PC-3 (cell line): ENCODE results near the gene PPIF. TPM values are rescaled to one million over a fixed set of nuclear protein-coding genes. Genes with fewer than 3 reads are reported as not detected.

ENCODE experiments used
- ATAC-seq: fragments of 200-7000 bp; cut with Tn5 transposase; 2 replicates; pipeline ENCODE4 v1.9.1; 2020; ENCODE audit warnings: mild to moderate bottlenecking, moderate library complexity
- BruUV-seq: library from RNA; stranded (reverse); fragments of 400-500 nt; replicated peaks from 2 replicates; lab custom pipeline; 2021; lab: Mats Ljungman, UMichigan
- CTCF ChIA-PET: fragments of 300-600 bp; sonication (Branson Sonifier 250); formaldehyde crosslinking; loops from one replicate; lab custom pipeline; 2022; ENCODE audit warnings: antibody characterized with exemption; lab: Charles Lee
- POLR2A ChIA-PET: fragments of 300-600 bp; sonication (Branson Sonifier 250); formaldehyde crosslinking; loops from one replicate; lab custom pipeline; 2022; ENCODE audit warnings: antibody characterized with exemption; ENCODE audit not compliant: unreplicated experiment; lab: Charles Lee
- DNase-seq: peaks from one replicate; pipeline ENCODE4 v3.0.0-alpha.2; 2015
- H2AFZ ChIP-seq: fragments of 300-600 bp; sonication (generic); 2 replicates; pipeline ENCODE4 v1.6.0; 2016; ENCODE audit warnings: antibody characterized with exemption, low read length
- H3F3A ChIP-seq: fragments of 300-600 bp; sonication (generic); one replicate; pipeline ENCODE4 v1.6.0; 2017; ENCODE audit warnings: antibody characterized with exemption, low read length, control low read depth, mild to moderate bottlenecking; ENCODE audit not compliant: unreplicated experiment
- H3K27ac ChIP-seq: fragments of 300-600 bp; sonication (generic); 2 replicates; pipeline ENCODE4 v1.5.1; 2016; ENCODE audit warnings: mild to moderate bottlenecking, low read length
- H3K27me3 ChIP-seq: fragments of 300-600 bp; sonication (generic); 2 replicates; pipeline ENCODE4 v1.6.1; 2016; ENCODE audit warnings: low read length, mixed read lengths
- H3K36me3 ChIP-seq: fragments of 300-600 bp; sonication (generic); 2 replicates; pipeline ENCODE4 v1.6.1; 2016; ENCODE audit warnings: low read depth, mixed run types, low read length, mixed read lengths
- H3K4me1 ChIP-seq: fragments of 300-600 bp; sonication (generic); 2 replicates; pipeline ENCODE4 v1.5.1; 2016; ENCODE audit warnings: low read length; ENCODE audit not compliant: insufficient read depth
- H3K4me2 ChIP-seq: fragments of 300-600 bp; sonication (generic); 2 replicates; pipeline ENCODE4 v1.6.0; 2016; ENCODE audit warnings: low read length
- H3K4me3 ChIP-seq: fragments of 300-600 bp; sonication (generic); 2 replicates; pipeline ENCODE4 v1.5.1; 2016; ENCODE audit warnings: mild to moderate bottlenecking, low read length, mixed read lengths
- H3K79me2 ChIP-seq: fragments of 300-600 bp; sonication (generic); 2 replicates; pipeline ENCODE4 v1.6.1; 2017; ENCODE audit warnings: low read length, mixed read lengths
- H3K9ac ChIP-seq: fragments of 300-600 bp; sonication (generic); 2 replicates; pipeline ENCODE4 v1.6.0; 2016; ENCODE audit warnings: mild to moderate bottlenecking, low read length
- H3K9me2 ChIP-seq: fragments of 300-600 bp; sonication (generic); replicated peaks from 2 replicates; pipeline ENCODE4 v1.6.1; 2016; ENCODE audit warnings: mixed run types, low read length, mixed read lengths
- H3K9me3 ChIP-seq: fragments of 300-600 bp; sonication (generic); 2 replicates; pipeline ENCODE4 v1.6.1; 2016; ENCODE audit warnings: low read length, mixed read lengths
- H4K20me1 ChIP-seq: fragments of 300-600 bp; sonication (generic); 2 replicates; pipeline ENCODE4 v1.6.1; 2016; ENCODE audit warnings: low read length, mixed read lengths
- CTCF ChIP-seq: fragments of 300-600 bp; sonication (generic); conservative IDR thresholded peaks from 2 replicates; pipeline ENCODE4 v1.5.1; 2017; ENCODE audit warnings: antibody characterized with exemption, low read depth, mild to moderate bottlenecking, low read length
- EZH2 ChIP-seq: fragments of 300-600 bp; sonication (generic); IDR thresholded peaks from one replicate; pipeline ENCODE4 v1.6.1; 2017; ENCODE audit warnings: antibody characterized with exemption, mild to moderate bottlenecking, low read length; ENCODE audit not compliant: unreplicated experiment
- EZH2phosphoT487 ChIP-seq: fragments of 300-600 bp; sonication (generic); IDR thresholded peaks from 2 replicates; pipeline ENCODE4 v1.6.1; 2018; ENCODE audit warnings: mild to moderate bottlenecking, antibody characterized with exemption, low read length, borderline replicate concordance
- intact Hi-C: fragments of 100-400 bp; cut with micrococcal nuclease; formaldehyde crosslinking; loops from 2 replicates; pipeline ENCODE4 v1.9.0; 2023
- total RNA-seq: library from RNA; depleted of rRNA; stranded (reverse); fragments of >200 nt; gene quantifications from 2 replicates; pipeline ENCODE4 v1.2.3, GENCODE V29; 2014

PPIF gene
- total RNA-seq, 1 experiment from 2014 or later: 381 TPM

- Histone ChIP-seq H3K9ac (peak overlapping the region; percentile 87), H2AFZ (peak overlapping the region; percentile 46), H3K4me2 (peak overlapping the region; percentile 82), H4K20me1 (peaks cover 36% of the 10 kb centered on the region), H3K27ac (no peak overlapping the region), H3F3A (no peaks in the 10 kb centered on the region), H3K36me3 (peaks cover 34% of the 10 kb centered on the region), H3K27me3 (no peaks in the 10 kb centered on the region), H3K4me3 (peak overlapping the region; percentile 69; the same call in 1 of the 2 replicates), H3K79me2 (peaks cover 41% of the 10 kb centered on the region), H3K9me2 (no peaks in the 10 kb centered on the region), H3K4me1 (peaks cover 37% of the 10 kb centered on the region), H3K9me3 (no peaks in the 10 kb centered on the region)
- DNase-seq (no peak), ATAC-seq (peak; percentile 2)
- POLR2A ChIA-PET: no interaction called here
- TF ChIP-seq EZH2 (no peak), EZH2phosphoT487 (no peak), CTCF (no peak)
- intact Hi-C loops: loop anchor here (1.0 to 2.0 kb wide), 6 partner anchors 13 to 156 kb away; no protein-coding TSS in a partner anchor
- TSS peak; percentile 52 for BruUV-seq
- CTCF ChIA-PET: interaction anchor here (0.6 to 1.9 kb wide), 3 partner anchors 11 to 815 kb away, joined by 3 to 15 read pairs (median 3); no protein-coding TSS in a partner anchor
These were observed 662 bp upstream of the PPIF start for GRCh38 chr10:79346388-79347225.

GRCh38 chr10:79347894-79348639 is 798 bp downstream of the PPIF start:
- intact Hi-C loops: loop anchor here (1.0 to 2.0 kb wide), 6 partner anchors 15 to 154 kb away; no protein-coding TSS in a partner anchor
- H3K9me2 ChIP-seq: no peaks in the 10 kb centered on the region
- peak; percentile 62 for ATAC-seq

More at GRCh38 chr10:79347894-79348639, 798 bp downstream of the PPIF start:
- Histone ChIP-seq H3K27ac (peak overlapping the region; percentile 69), H3K27me3 (no peaks in the 10 kb centered on the region), H2AFZ (peak overlapping the region; percentile 60), H3K4me3 (peak overlapping the region; percentile 69), H3K79me2 (peaks cover 56% of the 10 kb centered on the region), H3K4me2 (peak overlapping the region; percentile 82), H3K4me1 (peaks cover 37% of the 10 kb centered on the region), H3K9ac (peak overlapping the region; percentile 87), H3K9me3 (no peaks in the 10 kb centered on the region), H3K36me3 (peaks cover 48% of the 10 kb centered on the region), H4K20me1 (peaks cover 51% of the 10 kb centered on the region), H3F3A (no peaks in the 10 kb centered on the region)
- ChIA-PET CTCF (interaction anchor here (0.5 to 1.9 kb wide), 5 partner anchors 10 to 800 kb away, joined by 3 to 15 read pairs (median 3); no protein-coding TSS in a partner anchor), POLR2A (no interaction called here)
- no peak for TF ChIP-seq EZH2
- TF ChIP-seq EZH2phosphoT487: no peak
- TF ChIP-seq CTCF: no peak; the same call in 1 of the 2 replicates
- peak; percentile 90 for DNase-seq
- TSS peak; percentile 37 for BruUV-seq
